ENCODE data around the gene DLX3.

DLX3 gene

GRCh38 chr17:49989518-49989880 lies 5.5 kb downstream of the DLX3 start:
- no peak for DNase-seq (ENCODE audit: low read depth)
- TF ChIP-seq, protein P1, sequence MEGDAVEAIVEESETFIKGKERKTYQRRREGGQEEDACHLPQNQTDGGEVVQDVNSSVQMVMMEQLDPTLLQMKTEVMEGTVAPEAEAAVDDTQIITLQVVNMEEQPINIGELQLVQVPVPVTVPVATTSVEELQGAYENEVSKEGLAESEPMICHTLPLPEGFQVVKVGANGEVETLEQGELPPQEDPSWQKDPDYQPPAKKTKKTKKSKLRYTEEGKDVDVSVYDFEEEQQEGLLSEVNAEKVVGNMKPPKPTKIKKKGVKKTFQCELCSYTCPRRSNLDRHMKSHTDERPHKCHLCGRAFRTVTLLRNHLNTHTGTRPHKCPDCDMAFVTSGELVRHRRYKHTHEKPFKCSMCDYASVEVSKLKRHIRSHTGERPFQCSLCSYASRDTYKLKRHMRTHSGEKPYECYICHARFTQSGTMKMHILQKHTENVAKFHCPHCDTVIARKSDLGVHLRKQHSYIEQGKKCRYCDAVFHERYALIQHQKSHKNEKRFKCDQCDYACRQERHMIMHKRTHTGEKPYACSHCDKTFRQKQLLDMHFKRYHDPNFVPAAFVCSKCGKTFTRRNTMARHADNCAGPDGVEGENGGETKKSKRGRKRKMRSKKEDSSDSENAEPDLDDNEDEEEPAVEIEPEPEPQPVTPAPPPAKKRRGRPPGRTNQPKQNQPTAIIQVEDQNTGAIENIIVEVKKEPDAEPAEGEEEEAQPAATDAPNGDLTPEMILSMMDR (IDR thresholded peaks at IDR 0.05; ENCODE audit: control insufficient read depth, insufficient read depth, low read depth, low read length, missing control alignments), result no peak
- no peak overlapping the region for H3K4me3 ChIP-seq (ENCODE audit: control insufficient read depth, low read depth, low read length)

- TF ChIP-seq, protein P1 (IDR thresholded peaks at IDR 0.05; ENCODE audit: control insufficient read depth, insufficient read depth, low read depth, low read length, missing control alignments), result no peak
- H3K4me3 ChIP-seq (ENCODE audit: control insufficient read depth, low read depth, low read length), result no peak overlapping the region
- peak; percentile 59 for DNase-seq (ENCODE audit: low read depth)
Observed at GRCh38 chr17:49987681-49988441, 7.2 kb downstream of the DLX3 start.

- no peak for DNase-seq (ENCODE audit: low read depth)
- no peak overlapping the region for H3K4me3 ChIP-seq (ENCODE audit: control insufficient read depth, low read depth, low read length)
- TF ChIP-seq, protein P1 (IDR thresholded peaks at IDR 0.05; ENCODE audit: control insufficient read depth, insufficient read depth, low read depth, low read length, missing control alignments), result no peak
Observed at GRCh38 chr17:49987290-49987585, 7.8 kb downstream of the DLX3 start.

DNA sequence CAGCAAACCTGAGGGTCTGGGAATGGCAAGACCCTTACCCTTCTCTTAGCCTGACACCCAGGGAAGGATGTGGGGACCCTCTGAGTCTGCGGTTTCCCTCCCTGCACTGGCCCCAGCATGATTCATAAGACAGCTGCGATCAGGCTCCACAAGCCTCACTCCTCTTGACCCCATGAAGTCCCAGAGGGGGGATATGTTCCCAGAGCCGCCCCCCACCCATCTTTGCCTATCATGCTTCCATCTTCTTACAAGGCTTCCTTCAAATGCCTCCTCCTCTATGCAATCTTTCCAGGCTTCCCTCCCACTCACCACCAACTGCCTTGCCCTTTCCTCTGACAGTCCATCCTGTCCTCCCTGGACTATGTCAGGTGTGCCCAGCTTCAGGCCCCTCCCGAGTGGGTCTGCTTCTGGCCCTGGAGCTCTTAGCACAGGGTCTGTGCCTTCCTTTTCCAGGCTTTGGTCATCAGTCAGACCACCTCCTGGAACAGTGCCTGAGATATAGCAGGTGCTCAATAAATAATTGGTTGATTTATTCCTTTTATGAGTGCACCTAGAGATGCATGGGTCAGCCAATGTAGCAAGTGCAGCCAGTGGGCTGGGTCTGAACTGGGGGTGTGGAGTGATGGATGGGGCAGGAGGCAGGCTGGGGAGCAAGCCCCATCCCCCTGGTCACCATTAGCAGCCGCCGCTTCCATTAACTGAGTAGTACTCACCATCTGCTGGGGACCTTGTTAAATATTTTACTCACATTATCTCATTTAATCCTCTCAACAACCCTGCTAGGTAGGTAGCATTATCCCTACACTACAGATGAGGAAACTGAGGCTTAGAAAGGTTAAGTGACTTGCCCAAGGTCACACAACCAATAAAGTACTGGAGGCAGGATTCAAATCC lies 8.4 kb downstream of the DLX3 start:
- TF ChIP-seq, protein P1 (IDR thresholded peaks at IDR 0.05; ENCODE audit: control insufficient read depth, insufficient read depth, low read depth, low read length, missing control alignments), result no peak
- no peak for DNase-seq (ENCODE audit: low read depth)
- H3K4me3 ChIP-seq (ENCODE audit: control insufficient read depth, low read depth, low read length), result no peak overlapping the region

GRCh38 chr17:49985310-49985990 lies 9.6 kb downstream of the DLX3 start:
- DNase-seq (ENCODE audit: low read depth), result no peak
- no peak overlapping the region for H3K4me3 ChIP-seq (ENCODE audit: control insufficient read depth, low read depth, low read length)
- TF ChIP-seq, protein P1 (IDR thresholded peaks at IDR 0.05; ENCODE audit: control insufficient read depth, insufficient read depth, low read depth, low read length, missing control alignments), result no peak

DNA sequence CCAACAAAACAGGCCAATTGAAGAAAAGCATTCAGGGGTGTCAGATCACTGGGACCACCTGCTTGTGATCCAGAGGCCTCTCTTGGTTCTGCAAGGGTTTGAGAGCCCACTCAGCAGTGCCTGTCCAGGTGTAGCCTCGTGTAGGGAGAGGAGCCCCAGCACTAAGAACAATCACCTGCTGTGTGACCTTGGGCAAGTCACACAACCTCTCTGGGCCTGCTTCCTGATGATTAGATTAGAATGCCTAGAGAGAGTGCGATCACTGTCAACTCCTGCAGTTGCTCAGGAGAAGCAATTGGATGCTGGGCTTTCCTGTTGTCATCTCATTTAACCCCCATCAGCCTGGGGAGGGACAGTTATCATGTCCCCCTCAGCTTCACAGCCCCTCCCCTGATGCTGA lies 10.2 kb downstream of the DLX3 start:
- TF ChIP-seq, protein P1 (IDR thresholded peaks at IDR 0.05; ENCODE audit: control insufficient read depth, insufficient read depth, low read depth, low read length, missing control alignments), result no peak
- no peak for DNase-seq (ENCODE audit: low read depth)

More for the DNA sequence above, 10.2 kb downstream of the DLX3 start:
- H3K4me3 ChIP-seq (ENCODE audit: control insufficient read depth, low read depth, low read length), result no peak overlapping the region

Data from AG09309 (cell line).